Endodermal cell (in vitro differentiated cells): ENCODE measurements around the gene OSBPL6. TPM values are rescaled to one million over a fixed set of nuclear protein-coding genes. Genes with fewer than 3 reads are reported as not detected.

ENCODE experiments used
- DNase-seq: peaks from one replicate; pipeline ENCODE4 v3.0.0-alpha.2; 2017
- H3K27ac ChIP-seq: 2 replicates; pipeline ENCODE4 v1.5.1; 2013; ENCODE audit warnings: mild to moderate bottlenecking, low read depth, low read length, moderate library complexity
- H3K27me3 ChIP-seq: 2 replicates; pipeline ENCODE4 v1.6.1; 2013; ENCODE audit warnings: mild to moderate bottlenecking, low read length, moderate library complexity; ENCODE audit not compliant: insufficient read depth, control insufficient read depth, poor library complexity, severe bottlenecking
- H3K36me3 ChIP-seq: 2 replicates; pipeline ENCODE4 v1.7.0; 2013; ENCODE audit warnings: mild to moderate bottlenecking, low read length, moderate library complexity; ENCODE audit not compliant: control insufficient read depth, insufficient read depth
- H3K4me1 ChIP-seq: one replicate; pipeline ENCODE4 v1.7.0; 2013; ENCODE audit warnings: low read length; ENCODE audit not compliant: control insufficient read depth, insufficient read depth
- H3K4me3 ChIP-seq: 2 replicates; pipeline ENCODE4 v1.5.1; 2013; ENCODE audit warnings: mild to moderate bottlenecking, low read length, moderate library complexity
- H3K9ac ChIP-seq: 2 replicates; pipeline ENCODE4 v1.6.1; 2013; ENCODE audit warnings: mild to moderate bottlenecking, low read length, moderate library complexity; ENCODE audit not compliant: poor library complexity, severe bottlenecking; ENCODE audit errors: extremely low read depth
- H3K9me3 ChIP-seq: 2 replicates; pipeline ENCODE4 v1.6.1; 2013; ENCODE audit warnings: mild to moderate bottlenecking, low read length, moderate library complexity; ENCODE audit not compliant: control insufficient read depth
- H3K27ac Mint-ChIP-seq: 2 replicates; pipeline ENCODE4 v1.8.0; 2020; ENCODE audit warnings: mixed read lengths
- H3K27me3 Mint-ChIP-seq: 2 replicates; pipeline ENCODE4 v1.8.0; 2021; ENCODE audit warnings: mild to moderate bottlenecking, mixed read lengths; ENCODE audit not compliant: insufficient read depth
- H3K36me3 Mint-ChIP-seq: 2 replicates; pipeline ENCODE4 v1.8.0; 2020; ENCODE audit warnings: low read depth, mixed read lengths
- H3K4me1 Mint-ChIP-seq: 2 replicates; pipeline ENCODE4 v1.8.0; 2020; ENCODE audit warnings: mixed read lengths
- H3K4me3 Mint-ChIP-seq: 2 replicates; pipeline ENCODE4 v1.8.0; 2020; ENCODE audit warnings: mild to moderate bottlenecking, moderate library complexity, mixed read lengths
- H3K9me3 Mint-ChIP-seq: 2 replicates; pipeline ENCODE4 v1.8.0; 2020; ENCODE audit warnings: mild to moderate bottlenecking, mixed read lengths
- WGBS, 2 experiments: methylation state at CpG; one replicate each; pipeline versions ENCODE4 v1.1.5 to v1.1.7; 2013; ENCODE audit warnings: missing lambda C conversion rate in 2 of 2, mixed read lengths in 1 of 2; ENCODE audit not compliant: insufficient coverage in 1 of 2, insufficient read length in 1 of 2; 5-methylcytosine and 5-hydroxymethylcytosine counted together
- total RNA-seq, 2 donors: library from RNA; stranded (reverse); fragmentation: NEBNext Ultra II Directional in 1 of 2; extraction: Animal tissue kit (Norgen Biotek cat#: 25700) in 1 of 2; gene quantifications; 2 replicates in 1 of 2; 3 replicates in 1 of 2; pipeline ENCODE4 v1.2.1, GENCODE V29; 2021
- TF ChIP-seq, protein P1 (sequence below): fragments of 200-600 bp; sonication (generic); conservative IDR thresholded peaks from 2 replicates; pipeline ENCODE4 v1.5.0; 2021; ENCODE audit warnings: antibody characterized with exemption, mild to moderate bottlenecking

Gene OSBPL6
- total RNA-seq, 2 donors from 2014 or later = 3.4 to 3.6 TPM

GRCh38 chr2:178267660-178268059 is 73.3 kb downstream of the OSBPL6 start:
- H3K27me3 Mint-ChIP-seq = no peaks in the 10 kb centered on the region
- TF ChIP-seq, protein P1, sequence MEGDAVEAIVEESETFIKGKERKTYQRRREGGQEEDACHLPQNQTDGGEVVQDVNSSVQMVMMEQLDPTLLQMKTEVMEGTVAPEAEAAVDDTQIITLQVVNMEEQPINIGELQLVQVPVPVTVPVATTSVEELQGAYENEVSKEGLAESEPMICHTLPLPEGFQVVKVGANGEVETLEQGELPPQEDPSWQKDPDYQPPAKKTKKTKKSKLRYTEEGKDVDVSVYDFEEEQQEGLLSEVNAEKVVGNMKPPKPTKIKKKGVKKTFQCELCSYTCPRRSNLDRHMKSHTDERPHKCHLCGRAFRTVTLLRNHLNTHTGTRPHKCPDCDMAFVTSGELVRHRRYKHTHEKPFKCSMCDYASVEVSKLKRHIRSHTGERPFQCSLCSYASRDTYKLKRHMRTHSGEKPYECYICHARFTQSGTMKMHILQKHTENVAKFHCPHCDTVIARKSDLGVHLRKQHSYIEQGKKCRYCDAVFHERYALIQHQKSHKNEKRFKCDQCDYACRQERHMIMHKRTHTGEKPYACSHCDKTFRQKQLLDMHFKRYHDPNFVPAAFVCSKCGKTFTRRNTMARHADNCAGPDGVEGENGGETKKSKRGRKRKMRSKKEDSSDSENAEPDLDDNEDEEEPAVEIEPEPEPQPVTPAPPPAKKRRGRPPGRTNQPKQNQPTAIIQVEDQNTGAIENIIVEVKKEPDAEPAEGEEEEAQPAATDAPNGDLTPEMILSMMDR = no peak
- no peak overlapping the region for H3K4me3 Mint-ChIP-seq
- no peak overlapping the region for H3K27ac ChIP-seq
- no peaks in the 10 kb centered on the region for H3K27me3 ChIP-seq
- H3K4me3 ChIP-seq = no peak overlapping the region
- peaks cover 14% of the 10 kb centered on the region for H3K4me1 Mint-ChIP-seq
- H3K36me3 ChIP-seq = no peaks in the 10 kb centered on the region
- H3K9me3 Mint-ChIP-seq = no peaks in the 10 kb centered on the region
- peaks cover 9% of the 10 kb centered on the region for H3K4me1 ChIP-seq
- no peaks in the 10 kb centered on the region for H3K36me3 Mint-ChIP-seq
- 93 to 100% methylated on average over 1 to 2 of the region's 2 CpGs for WGBS, 2 experiments
- no peak for DNase-seq
- H3K27ac Mint-ChIP-seq = no peak overlapping the region
- no peaks in the 10 kb centered on the region for H3K9me3 ChIP-seq
- H3K9ac ChIP-seq = no peak overlapping the region

GRCh38 chr2:178268435-178268834 is 74.1 kb downstream of the OSBPL6 start:
- Mint-ChIP-seq H3K27ac (no peak overlapping the region), H3K4me3 (no peak overlapping the region), H3K27me3 (no peaks in the 10 kb centered on the region), H3K9me3 (no peaks in the 10 kb centered on the region), H3K36me3 (no peaks in the 10 kb centered on the region), H3K4me1 (peaks cover 14% of the 10 kb centered on the region)
- Histone ChIP-seq H3K36me3 (no peaks in the 10 kb centered on the region), H3K9ac (no peak overlapping the region), H3K27me3 (no peaks in the 10 kb centered on the region), H3K9me3 (no peaks in the 10 kb centered on the region), H3K4me3 (no peak overlapping the region), H3K27ac (no peak overlapping the region), H3K4me1 (peaks cover 9% of the 10 kb centered on the region)
- TF ChIP-seq, protein P1 = no peak
- no peak for DNase-seq

- H3K27me3 Mint-ChIP-seq = no peaks in the 10 kb centered on the region
- no peak overlapping the region for H3K27ac Mint-ChIP-seq
- TF ChIP-seq, protein P1 = no peak
- no peaks in the 10 kb centered on the region for H3K9me3 Mint-ChIP-seq
- no peak overlapping the region for H3K9ac ChIP-seq
- no peak overlapping the region for H3K27ac ChIP-seq
- H3K9me3 ChIP-seq = no peaks in the 10 kb centered on the region
- no peaks in the 10 kb centered on the region for H3K36me3 Mint-ChIP-seq
- H3K4me3 ChIP-seq = no peak overlapping the region
- H3K4me1 Mint-ChIP-seq = peaks cover 17% of the 10 kb centered on the region
- H3K36me3 ChIP-seq = no peaks in the 10 kb centered on the region
- peaks cover 9% of the 10 kb centered on the region for H3K4me1 ChIP-seq
- H3K4me3 Mint-ChIP-seq = no peak overlapping the region
- no peak for DNase-seq
- no peaks in the 10 kb centered on the region for H3K27me3 ChIP-seq
- WGBS, 2 experiments = 88 to 91% methylated on average over 2 to 5 of the region's 5 CpGs
These were observed 75.3 kb downstream of the OSBPL6 start for GRCh38 chr2:178269438-178270224.
